ENCODE measurements around the gene LMX1A.

LMX1A gene

DNA sequence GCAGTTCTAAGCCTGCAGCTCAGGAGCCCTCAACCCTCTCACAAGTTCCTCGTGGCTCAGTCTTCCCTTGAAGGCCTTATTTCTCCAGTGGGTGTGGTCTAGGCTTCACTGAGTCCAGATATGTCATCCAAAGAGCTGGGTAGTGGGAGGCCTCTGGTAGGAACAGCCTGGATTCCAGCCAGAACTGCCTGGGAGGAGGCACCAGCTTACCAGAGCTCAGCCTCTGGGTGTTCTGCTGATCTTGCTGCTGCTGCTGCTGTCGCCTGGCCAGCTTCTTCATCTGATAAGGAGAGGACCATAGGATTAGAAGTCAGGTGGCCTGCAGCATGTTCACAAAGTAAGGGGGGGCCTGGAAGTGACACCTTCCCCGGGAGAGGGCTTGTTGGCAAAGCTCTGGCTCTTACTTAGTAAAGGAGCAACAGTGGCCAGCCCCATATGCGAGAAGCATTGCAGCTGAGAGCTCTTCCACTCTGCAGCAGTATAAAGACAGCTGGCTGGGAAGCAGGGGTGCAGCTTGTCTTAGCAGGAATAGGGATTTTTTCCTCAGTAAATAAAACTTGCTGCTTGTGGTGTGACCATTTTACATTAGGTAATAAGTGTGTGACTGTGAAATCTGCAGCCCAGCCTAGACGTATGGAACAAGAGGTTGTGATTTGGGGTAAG lies 148.5 kb downstream of the LMX1A start:
- DNase-seq = no peak

DNA sequence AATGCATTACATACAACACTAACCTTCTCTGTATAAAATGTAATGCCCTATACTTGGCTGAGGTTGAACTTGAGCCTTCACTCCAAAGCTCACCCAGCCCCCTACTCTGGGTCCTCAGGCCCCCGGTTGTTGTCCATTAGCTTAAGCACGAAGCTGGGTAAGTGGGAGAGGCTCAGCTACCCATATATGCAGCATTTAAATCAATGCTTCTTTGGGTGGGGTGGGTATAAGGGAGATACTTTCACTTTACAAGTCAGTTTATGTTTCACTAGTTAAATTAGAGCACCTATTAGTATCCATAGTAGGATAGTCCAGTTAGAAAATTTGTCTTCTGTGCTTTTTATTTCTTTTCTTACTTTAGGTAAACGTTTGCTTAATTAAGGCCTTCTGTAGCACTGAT lies 151.4 kb downstream of the LMX1A start:
- no peak for DNase-seq

DNA sequence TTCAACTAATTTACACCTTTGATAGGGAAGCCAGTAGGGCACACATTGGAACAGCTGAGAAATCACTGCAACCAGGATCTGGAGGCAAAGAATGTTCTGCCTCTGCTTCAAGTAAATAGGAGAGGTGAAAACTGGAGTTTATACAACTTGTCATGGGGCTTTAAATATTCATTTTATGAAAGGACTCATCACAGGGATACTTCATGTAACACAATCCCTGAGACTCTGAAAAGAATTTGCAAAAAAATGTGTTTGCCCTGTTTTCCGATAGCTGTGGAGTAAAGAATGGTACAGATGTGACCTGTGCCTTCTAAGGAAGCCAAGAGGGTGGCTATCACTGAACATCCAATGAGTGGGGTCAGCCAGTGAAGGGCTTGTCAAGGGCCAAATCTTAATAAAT lies 152.0 kb downstream of the LMX1A start:
- no peak for DNase-seq

DNA sequence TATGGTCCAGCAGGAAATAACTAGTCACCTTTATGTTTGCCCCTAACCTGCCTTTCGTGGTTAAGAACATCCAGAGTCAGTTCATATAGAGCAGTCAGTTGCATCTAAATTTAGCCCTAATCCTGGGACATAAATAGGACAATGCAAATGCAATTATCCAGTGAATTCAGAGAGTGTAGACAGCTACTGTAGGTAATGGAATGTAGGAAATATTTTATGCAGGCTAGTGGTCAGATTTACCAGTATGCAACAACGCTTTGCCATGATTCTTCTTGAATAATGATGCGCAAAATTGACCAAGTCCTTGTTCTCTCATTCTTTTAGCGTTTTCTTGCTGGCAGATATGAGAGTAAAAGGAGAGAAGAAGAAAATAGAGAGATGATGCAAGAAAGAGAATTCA lies 165.4 kb downstream of the LMX1A start:
- no peak for DNase-seq

DNA sequence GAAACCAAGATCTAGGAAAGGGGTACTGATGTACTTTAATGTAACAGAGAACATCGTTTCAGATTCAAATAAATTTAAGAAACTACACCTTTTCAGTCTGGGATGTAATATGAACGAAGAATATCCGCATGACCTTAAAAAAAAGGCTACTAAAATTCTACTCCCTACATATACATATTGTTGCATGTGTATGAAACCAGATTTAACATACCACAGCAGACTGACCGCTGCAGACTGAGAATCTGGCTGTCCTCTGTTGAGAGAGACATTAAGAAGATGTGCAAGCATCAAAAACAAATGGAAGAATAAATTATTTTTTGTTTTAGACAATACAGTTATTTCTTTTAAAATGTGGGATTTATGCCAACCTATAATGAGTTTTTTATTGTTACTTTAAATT lies 166.6 kb downstream of the LMX1A start:
- no peak for DNase-seq

DNA sequence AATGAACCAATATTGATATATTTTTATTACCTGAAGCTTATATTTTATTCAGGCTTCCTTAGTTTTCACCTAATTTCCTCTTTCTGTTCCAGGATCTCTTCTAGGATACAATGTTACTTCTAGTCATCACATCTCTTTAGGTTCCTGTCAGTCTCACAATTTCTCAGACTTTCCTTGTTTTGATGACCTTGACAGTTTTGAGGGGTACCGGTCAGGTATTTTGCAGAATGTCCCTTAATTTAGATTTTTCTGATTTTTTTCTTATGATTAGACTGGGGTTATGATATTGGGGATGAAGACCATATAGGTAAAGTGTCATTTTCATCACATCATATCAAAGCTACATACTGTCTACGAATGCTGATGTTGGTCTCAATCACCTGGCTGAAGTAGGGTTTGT lies 167.5 kb downstream of the LMX1A start:
- no peak for DNase-seq

DNA sequence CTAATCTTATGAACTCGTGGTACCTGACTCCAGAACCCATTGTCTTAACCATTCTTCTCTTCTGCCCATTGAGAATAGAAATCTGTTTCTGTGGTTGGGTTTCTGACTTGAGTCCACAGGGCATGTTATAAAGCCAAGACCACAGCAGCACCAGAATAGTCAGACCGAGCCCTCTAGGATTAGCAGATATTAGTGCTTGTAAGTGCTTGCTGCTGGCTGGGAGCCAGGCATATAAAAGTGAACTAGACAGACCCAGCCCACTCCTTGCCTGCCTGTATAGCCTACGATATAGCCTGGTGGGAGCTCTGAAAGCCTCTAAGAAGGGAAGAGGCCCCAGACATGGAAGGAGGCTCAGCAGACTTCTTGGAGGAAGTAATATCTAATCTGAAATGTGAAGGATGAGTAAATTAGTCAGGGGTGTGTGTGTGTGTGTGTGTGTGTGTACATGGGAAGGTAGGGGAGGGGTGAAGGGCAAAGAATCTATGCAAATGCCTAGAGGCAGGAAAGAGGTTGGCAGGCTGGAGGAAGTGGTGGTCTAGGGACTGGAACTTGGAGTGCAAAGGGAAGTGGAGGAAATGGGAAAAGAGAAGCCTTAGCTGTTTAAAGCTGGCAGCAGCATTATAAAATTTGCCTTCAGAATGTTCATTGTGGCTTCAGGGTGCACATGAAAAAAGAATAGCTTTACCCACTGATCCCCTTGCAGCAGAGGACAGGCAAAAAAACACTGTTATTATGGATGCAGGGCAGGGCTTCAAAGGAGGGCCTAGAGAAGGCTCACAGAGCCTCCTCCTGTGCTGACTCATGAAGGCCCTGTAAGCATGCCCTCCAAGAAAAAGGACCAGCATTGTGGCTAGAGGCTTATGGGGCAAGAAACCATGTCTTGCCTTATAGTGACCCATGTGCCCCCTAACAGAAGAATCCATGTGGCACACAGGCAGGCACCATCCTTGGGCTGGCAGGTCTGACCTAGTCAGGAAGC lies 169.2 kb downstream of the LMX1A start:
- DNase-seq = no peak

DNA sequence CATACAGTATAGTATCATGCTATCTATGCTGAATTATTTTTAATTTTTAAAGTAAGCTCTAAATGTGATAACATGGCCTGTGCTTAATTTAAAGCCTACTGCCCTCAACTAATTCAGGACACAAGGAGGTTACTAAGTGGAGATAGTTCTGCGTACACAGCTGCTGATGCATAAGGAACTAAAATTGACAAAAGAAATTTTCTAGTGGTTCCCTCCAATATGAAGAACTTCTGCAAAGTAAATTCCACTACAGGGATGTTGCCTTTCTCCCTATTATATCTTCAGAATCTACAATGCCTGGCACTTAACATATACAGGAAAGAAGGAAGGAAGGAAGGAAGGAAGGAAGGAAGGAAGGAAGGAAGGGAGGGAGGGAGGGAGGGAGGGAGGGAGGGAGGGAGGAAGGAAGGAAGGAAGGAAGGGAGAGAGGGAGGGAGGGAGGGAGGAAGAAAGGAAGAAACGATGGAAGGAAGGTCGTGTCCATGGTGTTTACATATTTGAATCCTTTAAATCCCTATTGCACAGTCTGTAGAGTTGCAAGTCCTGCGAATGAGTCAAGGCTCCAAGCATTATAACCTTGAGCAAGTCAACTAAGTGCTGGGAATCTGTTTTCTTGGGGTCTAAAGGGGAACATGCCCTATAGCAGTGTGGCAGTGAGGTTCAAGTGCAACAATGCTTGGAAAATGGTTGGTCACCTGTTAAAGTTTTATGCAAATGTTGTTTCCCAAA lies 171.2 kb downstream of the LMX1A start:
- no peak for DNase-seq

DNA sequence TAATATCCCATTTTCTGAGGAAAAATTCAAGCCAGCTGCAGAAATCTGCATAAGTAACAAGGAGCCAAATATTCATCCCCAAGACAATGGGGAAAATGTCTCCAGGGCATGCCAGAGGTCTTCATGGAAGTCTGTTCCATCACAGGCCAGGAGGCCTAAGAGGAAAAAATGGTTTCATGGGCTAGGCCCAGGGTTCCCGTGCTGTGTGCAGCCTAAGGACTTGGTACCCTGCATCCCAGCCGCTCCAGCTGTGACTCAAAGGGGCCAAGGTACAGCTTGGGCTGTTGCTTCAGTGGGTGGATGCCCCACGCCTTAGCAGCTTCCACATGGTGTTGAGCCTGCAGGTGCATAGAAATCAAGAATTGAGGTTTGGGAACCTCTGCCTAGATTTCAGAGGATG lies 173.5 kb downstream of the LMX1A start:
- DNase-seq = no peak

DNA sequence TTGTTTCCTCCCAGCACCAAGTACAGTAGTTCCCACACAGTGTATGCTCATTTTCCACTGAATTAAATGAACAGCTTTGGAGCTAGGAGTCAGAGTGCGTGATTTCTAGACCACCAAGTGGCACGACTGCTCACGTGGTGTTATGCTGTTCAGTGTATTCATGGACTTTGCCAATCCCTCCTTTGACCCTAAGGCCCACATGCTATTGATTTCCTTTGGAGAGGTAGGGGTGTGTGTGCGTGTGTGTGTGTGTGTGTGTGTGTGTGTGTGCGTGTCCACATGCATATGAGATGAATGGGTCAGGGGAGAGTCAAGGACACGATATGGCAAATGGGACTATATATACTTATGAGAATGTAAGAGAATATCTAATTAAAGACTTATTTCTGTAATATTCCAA lies 177.2 kb downstream of the LMX1A start:
- DNase-seq = no peak

DNA sequence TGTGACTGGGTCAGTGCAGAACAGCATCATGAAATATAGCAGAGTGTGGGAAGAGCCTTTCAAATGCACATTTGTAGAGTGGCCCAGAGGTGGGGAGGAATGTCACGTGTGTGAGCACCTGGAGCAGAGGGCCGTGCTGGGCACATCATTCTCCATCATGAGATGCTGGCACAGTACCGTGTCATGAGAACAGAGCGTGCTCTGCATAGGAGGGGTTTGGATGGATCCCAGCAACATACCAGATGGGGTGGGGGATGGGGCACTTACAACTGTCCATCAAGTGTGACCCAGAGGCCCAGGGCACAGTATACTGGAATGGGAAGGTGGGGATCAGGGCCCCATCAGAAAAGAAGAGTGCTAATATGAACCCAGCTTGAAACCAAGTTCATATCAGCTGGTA lies 182.0 kb downstream of the LMX1A start:
- no peak for DNase-seq

DNA sequence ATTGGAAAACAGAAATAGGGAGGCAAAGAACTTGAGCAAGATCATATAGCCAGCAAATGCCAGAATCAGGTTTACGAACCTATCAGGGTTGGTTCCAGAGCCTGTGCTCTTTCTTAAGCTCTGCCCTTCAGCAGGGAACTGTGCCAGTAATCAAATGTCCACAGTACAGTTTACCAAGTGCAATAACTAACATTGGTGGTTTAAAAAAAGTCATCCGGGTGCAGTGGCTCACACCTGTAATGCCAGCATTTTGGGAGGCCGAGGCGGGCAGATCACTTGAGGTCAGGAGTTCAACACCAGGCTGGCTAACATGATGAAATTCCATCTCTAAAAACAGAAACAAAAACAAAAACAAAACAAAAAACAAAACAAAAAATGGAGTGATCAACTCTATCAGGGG lies 182.7 kb downstream of the LMX1A start:
- no peak for DNase-seq

DNA sequence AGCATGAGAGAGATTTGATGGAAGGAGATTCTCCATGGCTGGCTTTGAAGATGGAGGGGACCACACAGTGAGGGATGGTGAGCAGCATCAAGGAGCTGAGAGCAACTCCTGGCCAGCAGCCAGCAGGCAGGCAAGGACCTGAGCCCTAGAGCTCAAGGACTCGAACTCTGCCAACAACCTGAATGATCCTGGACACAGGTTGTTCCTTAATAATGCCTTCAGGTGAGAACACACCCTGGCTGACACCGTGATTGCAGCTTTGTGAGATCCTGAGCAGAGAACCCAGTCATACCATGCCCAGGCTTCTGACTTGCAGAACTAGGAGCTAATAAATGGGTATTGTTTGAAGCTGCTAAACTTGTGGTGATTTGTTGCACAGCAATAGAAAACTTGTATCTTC lies 183.1 kb downstream of the LMX1A start:
- DNase-seq = no peak

DNA sequence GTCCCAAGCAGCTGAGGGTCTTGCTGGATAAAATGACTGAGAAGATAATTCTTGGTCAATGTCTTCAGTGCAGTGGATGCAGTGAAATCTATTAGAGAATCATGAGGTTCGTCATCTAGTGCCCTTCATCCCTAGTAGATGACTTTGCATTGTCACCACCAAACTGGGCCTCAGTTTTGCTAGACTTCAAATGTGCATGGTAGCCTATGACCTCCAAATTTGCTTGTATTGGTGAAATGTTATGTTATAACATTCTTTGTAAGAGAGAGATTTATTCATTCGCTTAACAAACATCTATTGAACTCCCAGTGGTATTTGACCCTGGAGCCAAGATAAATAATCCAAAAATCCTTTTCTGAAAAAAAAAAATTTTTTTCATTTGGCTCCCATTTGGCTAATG lies 183.8 kb downstream of the LMX1A start:
- DNase-seq = no peak

DNA sequence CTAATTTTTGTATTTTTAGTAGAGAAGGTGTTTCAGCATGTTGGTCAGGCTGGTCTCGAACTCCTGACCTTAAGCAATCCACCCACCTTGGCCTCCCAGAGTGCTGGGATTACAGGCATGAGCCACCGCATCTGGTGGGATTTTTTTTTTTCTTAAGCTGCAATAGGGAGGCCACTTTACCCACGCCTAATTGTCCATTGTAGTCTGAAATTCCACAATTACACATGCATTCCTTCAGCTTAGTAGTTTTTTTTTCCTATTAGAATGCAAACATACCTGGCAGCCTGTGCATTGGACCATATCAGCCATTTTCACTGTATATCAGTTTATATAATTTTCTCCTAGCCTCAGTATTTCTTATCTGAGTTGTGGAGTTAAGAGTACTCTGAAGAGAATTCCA lies 186.8 kb downstream of the LMX1A start:
- DNase-seq = no peak

DNA sequence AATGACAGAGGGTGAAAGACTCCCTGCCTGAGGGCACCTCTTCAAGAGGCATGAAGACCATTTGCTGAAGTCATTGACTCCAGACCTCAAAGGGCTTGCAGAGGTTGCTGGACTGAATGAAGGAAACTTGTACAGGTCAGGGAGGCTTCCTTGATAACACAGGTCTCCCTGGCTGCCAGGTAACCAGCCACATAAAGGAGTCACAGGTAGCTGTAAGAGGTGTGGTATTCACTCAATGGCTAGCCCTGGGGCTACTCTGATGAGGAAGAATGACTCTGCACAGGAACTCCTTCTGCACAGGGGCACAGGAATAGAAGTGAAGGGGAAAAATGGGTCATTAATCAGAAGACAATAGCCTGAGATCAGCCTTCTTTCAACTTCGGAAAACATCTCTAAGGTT lies 187.5 kb downstream of the LMX1A start:
- DNase-seq = no peak

DNA sequence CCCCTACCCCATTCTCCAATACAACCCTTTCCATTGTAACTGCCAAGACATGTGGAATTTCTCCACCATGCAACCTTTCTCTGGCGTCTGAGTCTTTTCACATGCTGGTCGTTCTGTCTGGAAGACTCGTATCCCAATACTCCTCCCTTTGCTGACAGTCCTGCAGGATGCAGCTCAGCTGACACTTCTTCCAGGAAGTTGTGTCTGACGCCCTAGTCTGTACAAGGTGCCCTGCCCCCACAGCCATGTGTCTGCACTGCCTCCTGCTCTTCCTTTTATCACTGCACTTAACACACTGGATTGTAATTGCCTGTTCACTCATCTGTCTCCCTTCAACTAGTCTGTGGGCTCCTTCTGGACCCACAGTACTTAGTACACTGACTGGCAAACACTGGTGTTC lies 188.0 kb downstream of the LMX1A start:
- DNase-seq = no peak

DNA sequence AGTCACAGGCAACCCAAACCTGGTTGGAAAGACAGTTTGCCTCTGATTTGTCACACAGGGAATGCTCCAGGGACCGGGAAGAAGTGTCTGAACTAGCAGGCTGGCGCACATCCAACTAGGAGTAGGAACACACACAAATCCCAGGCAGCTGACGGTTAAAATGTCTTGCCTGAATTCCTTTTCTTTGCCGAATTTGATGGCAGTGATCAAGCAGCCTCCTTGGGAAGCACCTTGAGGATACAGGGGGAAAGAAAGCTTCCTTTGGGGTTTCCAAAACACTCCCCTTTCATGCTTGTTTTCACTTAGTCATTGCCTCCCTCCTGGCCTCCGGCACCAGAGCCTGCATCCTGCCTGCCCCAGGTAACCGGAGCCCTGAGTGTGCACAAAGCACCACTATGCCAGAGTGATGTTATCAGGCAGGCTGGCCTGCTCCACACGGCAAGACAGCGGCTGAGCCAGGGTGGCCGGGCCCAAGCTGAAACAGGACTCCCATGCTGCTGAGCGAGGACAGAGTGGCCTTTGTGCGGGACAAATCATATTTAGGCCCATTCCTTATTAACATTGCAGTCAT lies 193.8 kb downstream of the LMX1A start:
- no peak for DNase-seq

DNA sequence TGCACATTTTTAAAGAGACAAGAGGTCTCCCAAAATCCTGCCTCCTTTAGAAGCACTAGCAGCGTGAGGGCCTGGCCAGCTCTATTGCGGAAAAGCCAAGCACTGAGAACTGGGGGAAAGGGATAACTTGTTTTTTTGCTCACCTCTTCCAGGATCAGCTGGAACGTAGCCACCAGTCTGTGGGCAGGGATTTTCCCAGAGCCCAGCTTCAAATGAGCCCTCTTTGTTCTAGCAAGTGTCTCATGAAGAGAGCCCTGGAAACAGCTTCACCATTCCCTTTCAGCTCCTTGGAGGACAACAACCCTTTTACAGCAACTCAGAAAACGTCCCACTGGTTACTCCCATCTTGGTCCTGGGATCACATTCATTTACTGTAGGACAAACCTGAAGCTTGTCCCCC lies 195.4 kb downstream of the LMX1A start:
- no peak for DNase-seq

DNA sequence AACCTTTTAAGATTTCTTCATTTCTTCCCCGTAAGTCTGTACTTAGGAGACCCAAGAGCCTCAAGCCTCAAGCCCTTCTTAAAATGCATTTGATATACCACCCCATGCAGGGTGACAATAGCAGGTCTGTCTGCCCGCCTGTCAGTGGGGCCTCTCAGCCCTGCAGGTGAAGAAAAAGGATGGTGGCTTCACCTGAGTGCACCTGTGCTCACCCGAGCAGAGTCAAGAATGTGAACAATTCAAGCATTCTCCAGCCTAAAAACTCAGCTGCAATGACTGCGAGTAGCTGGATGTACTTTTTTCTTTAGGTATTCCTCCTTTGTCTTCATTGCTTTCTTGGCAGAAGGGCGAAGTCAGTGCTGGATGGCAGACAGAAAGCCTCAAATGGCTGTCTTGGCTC lies 203.3 kb downstream of the LMX1A start:
- DNase-seq = no peak

DNA sequence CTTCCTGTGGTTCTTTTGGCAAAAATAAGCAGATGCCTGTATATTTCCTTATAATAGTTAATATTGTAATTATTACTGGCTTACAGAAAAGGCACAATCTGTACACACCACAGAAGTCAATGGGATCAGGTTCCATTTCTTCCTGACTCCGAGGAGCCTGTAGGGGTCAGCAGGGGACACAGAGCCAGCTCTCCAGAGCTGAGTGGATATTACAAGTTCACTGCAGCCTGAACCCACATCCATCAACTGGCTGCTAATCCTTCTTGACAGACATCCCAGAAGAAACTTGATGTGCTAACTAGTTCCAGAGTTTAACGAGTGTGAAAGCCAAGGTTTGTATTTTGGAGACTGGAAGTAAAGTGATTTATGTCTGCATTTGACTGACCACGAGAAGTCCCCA lies 203.8 kb downstream of the LMX1A start:
- no peak for DNase-seq

DNA sequence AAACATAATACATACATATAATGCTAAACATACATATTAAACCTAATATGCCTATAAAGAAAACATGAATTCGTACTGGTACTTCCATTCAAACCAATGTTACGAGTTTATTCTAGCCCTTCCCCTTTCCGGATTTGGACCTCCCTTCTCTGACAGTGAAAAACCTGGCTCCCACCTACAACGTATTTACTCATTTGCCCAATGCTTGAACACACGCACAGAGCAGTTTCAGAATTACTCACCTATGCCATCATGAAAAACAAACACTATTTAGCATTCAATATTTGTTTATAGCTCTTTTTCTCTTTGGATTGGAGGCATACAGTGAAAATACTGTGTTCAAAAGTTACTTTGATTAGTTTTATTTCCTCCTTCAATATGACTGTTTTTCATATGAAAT lies 204.4 kb downstream of the LMX1A start:
- no peak for DNase-seq
